GM18520 (cell line): Measurements from ENCODE around the gene TMEM266.

Experiments
- ATAC-seq: cut with Tn5 transposase; IDR thresholded peaks from one replicate; pipeline ENCODE4 v1.9.1; 2021; ENCODE audit not compliant: unreplicated experiment

TMEM266 gene

GRCh38 chr15:76179023-76179422, 119.2 kb downstream of the TMEM266 start:
- ATAC-seq = no peak

- no peak for ATAC-seq
Observed at GRCh38 chr15:76180321-76180720, 120.5 kb downstream of the TMEM266 start.

GRCh38 chr15:76181705-76182107, 121.9 kb downstream of the TMEM266 start:
- no peak for ATAC-seq

GRCh38 chr15:76183930-76184649, 124.3 kb downstream of the TMEM266 start:
- no peak for ATAC-seq

- ATAC-seq = no peak
Observed at GRCh38 chr15:76184650-76185035, 124.9 kb downstream of the TMEM266 start.

GRCh38 chr15:76185716-76186115, 125.9 kb downstream of the TMEM266 start:
- no peak for ATAC-seq

- no peak for ATAC-seq
Observed at GRCh38 chr15:76187163-76187562, 127.4 kb downstream of the TMEM266 start.

- no peak for ATAC-seq
Observed at GRCh38 chr15:76189106-76189505, 129.3 kb downstream of the TMEM266 start.

GRCh38 chr15:76190070-76190564, 130.3 kb downstream of the TMEM266 start:
- ATAC-seq = no peak

- ATAC-seq = peak; percentile 83
Observed at GRCh38 chr15:76190751-76191538, 131.2 kb downstream of the TMEM266 start.

GRCh38 chr15:76191539-76192244, 131.9 kb downstream of the TMEM266 start:
- no peak for ATAC-seq

GRCh38 chr15:76192715-76193114, 132.9 kb downstream of the TMEM266 start:
- ATAC-seq = no peak

- no peak for ATAC-seq
Observed at GRCh38 chr15:76193934-76194333, 134.1 kb downstream of the TMEM266 start.

- no peak for ATAC-seq
Observed at GRCh38 chr15:76195506-76196268, 135.9 kb downstream of the TMEM266 start.

- no peak for ATAC-seq
Observed at GRCh38 chr15:76196269-76197231, 136.8 kb downstream of the TMEM266 start.

- no peak for ATAC-seq
Observed at GRCh38 chr15:76197703-76198455, 138.1 kb downstream of the TMEM266 start.

- no peak for ATAC-seq
Observed at GRCh38 chr15:76198456-76199105, 138.8 kb downstream of the TMEM266 start.
